PC-9 (cell line): ENCODE data around the gene LRIG1. TPM values are rescaled to one million over a fixed set of nuclear protein-coding genes. Genes with fewer than 3 reads are reported as not detected.

Experiments used
- BruUV-seq: library from RNA; stranded (reverse); fragments of 400-500 nt; replicated peaks from 2 replicates; lab custom pipeline; 2021; lab: Mats Ljungman, UMichigan
- CTCF ChIA-PET: fragments of 300-600 bp; sonication (Branson Sonifier 250); formaldehyde crosslinking; loops from one replicate; lab custom pipeline; 2022; ENCODE audit warnings: antibody characterized with exemption; lab: Charles Lee
- POLR2A ChIA-PET: fragments of 300-600 bp; sonication (Branson Sonifier 250); formaldehyde crosslinking; loops from one replicate; lab custom pipeline; 2022; ENCODE audit warnings: antibody characterized with exemption; ENCODE audit not compliant: unreplicated experiment; lab: Charles Lee
- DNase-seq, 2 experiments: peaks; one replicate each; pipeline versions ENCODE4 v3.0.0 to v3.0.0-alpha.2; 2015 to 2022; ENCODE audit warnings: mixed read lengths in 1 of 2
- H2AFZ ChIP-seq: fragments of 200-600 bp; sonication (generic); 2 replicates; pipeline ENCODE4 v1.8.1; 2017; ENCODE audit warnings: antibody characterized with exemption
- H3F3A ChIP-seq: fragments of 200-600 bp; sonication (generic); 2 replicates; pipeline ENCODE4 v1.8.1; 2017; ENCODE audit warnings: antibody characterized with exemption, mild to moderate bottlenecking, low read depth; ENCODE audit not compliant: insufficient read depth
- H3K27ac ChIP-seq: fragments of 200-600 bp; sonication (generic); 2 replicates; pipeline ENCODE4 v1.6.1; 2016; ENCODE audit warnings: mixed run types
- H3K27me3 ChIP-seq: fragments of 200-600 bp; sonication (generic); 2 replicates; pipeline ENCODE4 v1.6.1; 2016; ENCODE audit warnings: low read depth, mixed run types; ENCODE audit not compliant: insufficient read depth
- H3K36me3 ChIP-seq: fragments of 200-600 bp; sonication (generic); 2 replicates; pipeline ENCODE4 v1.6.1; 2016; ENCODE audit warnings: low read depth, mixed run types
- H3K4me1 ChIP-seq: fragments of 200-600 bp; sonication (generic); replicated peaks from 2 replicates; pipeline ENCODE4 v1.6.1; 2016; ENCODE audit warnings: mixed run types; ENCODE audit not compliant: insufficient read depth
- H3K4me2 ChIP-seq: fragments of 200-600 bp; sonication (generic); 2 replicates; pipeline ENCODE4 v1.6.1; 2017; ENCODE audit warnings: mixed run types
- H3K4me3 ChIP-seq: fragments of 200-600 bp; sonication (generic); 2 replicates; pipeline ENCODE4 v1.6.1; 2016; ENCODE audit warnings: mixed run types
- H3K79me2 ChIP-seq: fragments of 200-600 bp; sonication (generic); 2 replicates; pipeline ENCODE4 v1.6.1; 2017; ENCODE audit warnings: low read depth, mixed run types
- H3K9me2 ChIP-seq: fragments of 200-600 bp; sonication (generic); 2 replicates; pipeline ENCODE4 v1.8.1; 2017; ENCODE audit warnings: mild to moderate bottlenecking; ENCODE audit not compliant: insufficient read depth
- H3K9me3 ChIP-seq: fragments of 200-600 bp; sonication (generic); 2 replicates; pipeline ENCODE4 v1.8.1; 2016; ENCODE audit warnings: low read depth; ENCODE audit not compliant: insufficient read depth
- H4K20me1 ChIP-seq: fragments of 200-600 bp; sonication (generic); 2 replicates; pipeline ENCODE4 v1.8.1; 2017; ENCODE audit not compliant: insufficient read depth
- CTCF ChIP-seq: fragments of 200-600 bp; sonication (generic); conservative IDR thresholded peaks from 2 replicates; pipeline ENCODE4 v1.6.1; 2017; ENCODE audit warnings: mixed run types, antibody characterized with exemption, mild to moderate bottlenecking, moderate library complexity
- EZH2 ChIP-seq: fragments of 200-600 bp; sonication (generic); IDR thresholded peaks from 2 replicates; pipeline ENCODE4 v1.8.0; 2017; ENCODE audit warnings: antibody characterized with exemption, low read depth
- intact Hi-C: fragments of 100-400 bp; cut with micrococcal nuclease; formaldehyde crosslinking; loops from one replicate; pipeline ENCODE4 v1.10.0; 2022; ENCODE audit not compliant: unreplicated experiment
- total RNA-seq: library from RNA; stranded (reverse); gene quantifications from 2 replicates; pipeline ENCODE4 v1.2.3, GENCODE V29; 2021

The LRIG1 gene
- total RNA-seq, 1 experiment from 2014 or later: not detected

- TF ChIP-seq EZH2 (no peak), CTCF (no peak)
- intact Hi-C loops: no loop called here
- H3K9me2 ChIP-seq: no peaks in the 10 kb centered on the region
- H3K4me1 ChIP-seq: no peaks in the 10 kb centered on the region
- no peak for DNase-seq
- CTCF ChIA-PET: no interaction called here
- no TSS peak for BruUV-seq
- no peaks in the 10 kb centered on the region for H3K27me3 ChIP-seq
- no peaks in the 10 kb centered on the region for H3F3A ChIP-seq
- no peak overlapping the region for H3K27ac ChIP-seq
- no peak overlapping the region for H3K4me3 ChIP-seq
- no peaks in the 10 kb centered on the region for H3K79me2 ChIP-seq
- no peak overlapping the region for H2AFZ ChIP-seq
- POLR2A ChIA-PET: no interaction called here
- no peaks in the 10 kb centered on the region for H4K20me1 ChIP-seq
- H3K36me3 ChIP-seq: no peaks in the 10 kb centered on the region
- H3K4me2 ChIP-seq: no peak overlapping the region
- no peaks in the 10 kb centered on the region for H3K9me3 ChIP-seq
Observed at GRCh38 chr3:66377800-66378199, 123.0 kb downstream of the LRIG1 start.

- DNase-seq: no peak
- no peak for TF ChIP-seq EZH2
- no peaks in the 10 kb centered on the region for H3K9me3 ChIP-seq
- H3K27ac ChIP-seq: no peak overlapping the region
- H3K36me3 ChIP-seq: no peaks in the 10 kb centered on the region
- no peaks in the 10 kb centered on the region for H3K79me2 ChIP-seq
- intact Hi-C loops: no loop called here
- POLR2A ChIA-PET: no interaction called here
- no peaks in the 10 kb centered on the region for H3K9me2 ChIP-seq
- H3K27me3 ChIP-seq: no peaks in the 10 kb centered on the region
- no peak overlapping the region for H3K4me2 ChIP-seq
- no peak overlapping the region for H3K4me3 ChIP-seq
- CTCF ChIA-PET: no interaction called here
- no peaks in the 10 kb centered on the region for H3F3A ChIP-seq
- no TSS peak for BruUV-seq
- no peaks in the 10 kb centered on the region for H3K4me1 ChIP-seq
- no peaks in the 10 kb centered on the region for H4K20me1 ChIP-seq
- no peak overlapping the region for H2AFZ ChIP-seq
Observed at GRCh38 chr3:66376568-66376967, 124.3 kb downstream of the LRIG1 start.

GRCh38 chr3:66372681-66373350 lies 128.0 kb downstream of the LRIG1 start:
- H3K36me3 ChIP-seq: no peaks in the 10 kb centered on the region
- TF ChIP-seq EZH2: no peak
- TF ChIP-seq CTCF: no peak
- no peaks in the 10 kb centered on the region for H3K4me1 ChIP-seq
- H3K27ac ChIP-seq: no peak overlapping the region
- H3K79me2 ChIP-seq: no peaks in the 10 kb centered on the region
- intact Hi-C loops: loop anchor here (5.0 kb wide), 1 partner anchor 96 kb away; no protein-coding TSS in a partner anchor
- CTCF ChIA-PET: no interaction called here
- no peak overlapping the region for H3K4me3 ChIP-seq
- no peak for DNase-seq
- no peak overlapping the region for H3K4me2 ChIP-seq
- H4K20me1 ChIP-seq: no peaks in the 10 kb centered on the region
- no peaks in the 10 kb centered on the region for H3K9me3 ChIP-seq
- no peaks in the 10 kb centered on the region for H3K9me2 ChIP-seq
- H2AFZ ChIP-seq: no peak overlapping the region
- no peaks in the 10 kb centered on the region for H3F3A ChIP-seq
- no TSS peak for BruUV-seq
- POLR2A ChIA-PET: no interaction called here
- no peaks in the 10 kb centered on the region for H3K27me3 ChIP-seq

GRCh38 chr3:66371432-66371831 lies 129.4 kb downstream of the LRIG1 start:
- no peaks in the 10 kb centered on the region for H3K9me2 ChIP-seq
- TF ChIP-seq CTCF (no peak), EZH2 (no peak)
- ChIA-PET POLR2A (no interaction called here), CTCF (no interaction called here)
- DNase-seq: no peak
- H3K4me1 ChIP-seq: no peaks in the 10 kb centered on the region
- H3K27ac ChIP-seq: no peak overlapping the region
- H3K27me3 ChIP-seq: no peaks in the 10 kb centered on the region
- H3K9me3 ChIP-seq: no peaks in the 10 kb centered on the region
- H3F3A ChIP-seq: no peaks in the 10 kb centered on the region
- no peak overlapping the region for H2AFZ ChIP-seq
- no peaks in the 10 kb centered on the region for H4K20me1 ChIP-seq
- intact Hi-C loops: loop anchor here (5.0 kb wide), 1 partner anchor 94 kb away; no protein-coding TSS in a partner anchor
- no TSS peak for BruUV-seq
- no peaks in the 10 kb centered on the region for H3K36me3 ChIP-seq
- no peak overlapping the region for H3K4me3 ChIP-seq
- H3K4me2 ChIP-seq: no peak overlapping the region
- no peaks in the 10 kb centered on the region for H3K79me2 ChIP-seq
